GM12878 (cell line): ENCODE data around the gene PLVAP. TPM values are rescaled to one million over a fixed set of nuclear protein-coding genes. Genes with fewer than 3 reads are reported as not detected.

Experiments
- HSF1 ChIP-seq: fragments of 150-350 bp; IDR thresholded peaks from 2 replicates; pipeline ENCODE4 v1.6.1; 2014; ENCODE audit warnings: mild to moderate bottlenecking, low read depth, low read length
- MYC ChIP-seq: IDR thresholded peaks from 2 replicates; pipeline ENCODE4 v1.6.1; 2011; ENCODE audit warnings: mild to moderate bottlenecking, low read length, moderate library complexity, inconsistent platforms; ENCODE audit not compliant: insufficient read depth, insufficient replicate concordance, insufficient read length, severe bottlenecking
- ZNF274 ChIP-seq: IDR thresholded peaks from one replicate; pipeline ENCODE4 v1.8.0; 2011; ENCODE audit not compliant: insufficient read length, insufficient read depth
- polyA plus RNA-seq, 11 experiments: library from polyadenylated mRNA; depleted of rRNA in 4 of 11; unstranded in 6 of 11; stranded (reverse) in 5 of 11; fragments of >200 nt; fragmentation: Nextera tagmentation in 4 of 11; fragmentation: Illumina TruSeq in 1 of 11; extraction: Ambion mirVana in 4 of 11; extraction: Trizol in 1 of 11; gene quantifications; 1 replicate in 1 of 11; 2 replicates in 10 of 11; pipeline versions ENCODE4 v1.2.1 to v1.2.3, GENCODE V29; 2011 to 2016; ENCODE audit warnings: inconsistent platforms in 2 of 11, missing spikeins in 2 of 11, low read depth in 1 of 11
- total RNA-seq, 4 experiments: library from RNA; depleted of rRNA in 3 of 4; stranded (reverse); fragments of >200 nt in 3 of 4; fragmentation: Illumina TruSeq in 1 of 4; extraction: Trizol in 1 of 4; gene quantifications; 2 replicates each; pipeline versions ENCODE4 v1.2.1 to v1.2.3, GENCODE V29; 2013 to 2021
- TF ChIP-seq, protein P1 (sequence below): fragments of 450-650 bp; IDR thresholded peaks from 2 replicates; pipeline ENCODE4 v1.6.1; 2016; ENCODE audit warnings: mild to moderate bottlenecking, moderate library complexity, borderline replicate concordance

Gene PLVAP
- total and polyA plus RNA-seq, 10 of the 15 experiments (the other 5 are each of a cell fraction or from before 2014, with no cell fraction given) = 0.03 to 0.54 (median 0.06) TPM; not detected in 4

DNA sequence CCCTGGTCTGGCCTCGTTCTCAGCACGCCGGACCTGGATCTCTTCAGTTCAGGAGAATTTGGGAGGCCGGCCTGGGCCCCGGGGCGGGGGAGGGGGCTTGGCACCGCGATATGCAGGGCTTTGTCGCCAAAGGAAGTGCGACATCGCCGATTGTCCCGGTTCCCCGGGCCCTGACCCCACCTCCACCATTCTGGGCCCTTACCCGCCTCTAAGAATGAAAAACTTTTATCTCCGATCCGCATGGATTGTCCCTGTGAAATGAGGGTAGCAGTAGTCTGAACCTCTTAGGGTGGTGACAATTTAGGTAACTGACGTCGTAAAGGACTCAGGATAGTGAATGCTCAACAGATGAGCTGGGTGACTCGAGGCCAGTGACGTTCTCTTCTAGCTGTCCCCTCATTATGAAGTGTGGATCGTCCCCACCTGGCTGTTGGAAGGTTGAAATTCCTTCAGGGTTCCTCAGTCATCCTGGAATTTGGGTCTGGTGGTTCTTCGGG lies 67.1 kb downstream of the PLVAP start (continued):
- TF ChIP-seq, protein P1, sequence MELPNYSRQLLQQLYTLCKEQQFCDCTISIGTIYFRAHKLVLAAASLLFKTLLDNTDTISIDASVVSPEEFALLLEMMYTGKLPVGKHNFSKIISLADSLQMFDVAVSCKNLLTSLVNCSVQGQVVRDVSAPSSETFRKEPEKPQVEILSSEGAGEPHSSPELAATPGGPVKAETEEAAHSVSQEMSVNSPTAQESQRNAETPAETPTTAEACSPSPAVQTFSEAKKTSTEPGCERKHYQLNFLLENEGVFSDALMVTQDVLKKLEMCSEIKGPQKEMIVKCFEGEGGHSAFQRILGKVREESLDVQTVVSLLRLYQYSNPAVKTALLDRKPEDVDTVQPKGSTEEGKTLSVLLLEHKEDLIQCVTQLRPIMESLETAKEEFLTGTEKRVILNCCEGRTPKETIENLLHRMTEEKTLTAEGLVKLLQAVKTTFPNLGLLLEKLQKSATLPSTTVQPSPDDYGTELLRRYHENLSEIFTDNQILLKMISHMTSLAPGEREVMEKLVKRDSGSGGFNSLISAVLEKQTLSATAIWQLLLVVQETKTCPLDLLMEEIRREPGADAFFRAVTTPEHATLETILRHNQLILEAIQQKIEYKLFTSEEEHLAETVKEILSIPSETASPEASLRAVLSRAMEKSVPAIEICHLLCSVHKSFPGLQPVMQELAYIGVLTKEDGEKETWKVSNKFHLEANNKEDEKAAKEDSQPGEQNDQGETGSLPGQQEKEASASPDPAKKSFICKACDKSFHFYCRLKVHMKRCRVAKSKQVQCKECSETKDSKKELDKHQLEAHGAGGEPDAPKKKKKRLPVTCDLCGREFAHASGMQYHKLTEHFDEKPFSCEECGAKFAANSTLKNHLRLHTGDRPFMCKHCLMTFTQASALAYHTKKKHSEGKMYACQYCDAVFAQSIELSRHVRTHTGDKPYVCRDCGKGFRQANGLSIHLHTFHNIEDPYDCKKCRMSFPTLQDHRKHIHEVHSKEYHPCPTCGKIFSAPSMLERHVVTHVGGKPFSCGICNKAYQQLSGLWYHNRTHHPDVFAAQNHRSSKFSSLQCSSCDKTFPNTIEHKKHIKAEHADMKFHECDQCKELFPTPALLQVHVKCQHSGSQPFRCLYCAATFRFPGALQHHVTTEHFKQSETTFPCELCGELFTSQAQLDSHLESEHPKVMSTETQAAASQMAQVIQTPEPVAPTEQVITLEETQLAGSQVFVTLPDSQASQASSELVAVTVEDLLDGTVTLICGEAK = 0 out of 2 replicates have a peak, but pooled peaks have one; percentile 18
- TF ChIP-seq HSF1 (no peak), MYC (no peak), ZNF274 (no peak)
